HG03457 (cell line): ENCODE results near the gene CPSF4L.
A peak's percentile ranks its signal among the peaks of the same experiment; 100 is the strongest.
"Not testable (repeated sequence)": the region's sequence is repeated elsewhere in the genome, so short reads cannot be mapped to it uniquely, and the experiment has no call there.

ENCODE experiments used
- ATAC-seq: cut with Tn5 transposase; IDR thresholded peaks from one replicate; pipeline ENCODE4 v1.9.1; 2021; ENCODE audit warnings: moderate number of reproducible peaks; ENCODE audit not compliant: unreplicated experiment

The CPSF4L gene, protein sequence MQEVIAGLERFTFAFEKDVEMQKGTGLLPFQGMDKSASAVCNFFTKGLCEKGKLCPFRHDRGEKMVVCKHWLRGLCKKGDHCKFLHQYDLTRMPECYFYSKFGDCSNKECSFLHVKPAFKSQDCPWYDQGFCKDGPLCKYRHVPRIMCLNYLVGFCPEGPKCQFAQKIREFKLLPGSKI

GRCh38 chr17:73261617-73261951 is at the start of gene CPSF4L:
TSS of gene CPSF4L (minus strand) at chr17:73261880. CDS start at chr17:73261818, 62 bp downstream.
- ATAC-seq = no peak

DNA sequence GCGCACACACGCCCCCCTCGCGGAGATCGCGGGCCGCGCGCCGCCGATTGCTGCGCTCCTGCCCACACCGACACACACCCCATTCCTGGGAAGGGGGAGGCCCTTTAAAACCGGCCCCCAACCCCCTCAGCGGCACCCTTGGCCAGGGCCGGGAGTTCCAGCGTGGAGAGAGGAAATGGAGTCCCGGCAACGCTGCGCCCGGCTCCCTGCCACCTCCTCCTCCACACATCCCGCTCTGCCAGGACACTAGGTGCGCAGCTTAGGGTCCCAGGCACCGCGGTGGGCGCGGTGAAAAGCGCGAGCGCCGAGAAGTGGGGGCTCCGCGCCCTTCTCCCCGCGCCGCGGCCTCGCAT is 49.7 kb upstream of the CPSF4L start:
- peak; percentile 10 for ATAC-seq

GRCh38 chr17:73309727-73310596 is 48.3 kb upstream of the CPSF4L start:
- no peak for ATAC-seq

GRCh38 chr17:73308959-73309358 is 47.3 kb upstream of the CPSF4L start:
- ATAC-seq = not testable (repeated sequence)

DNA sequence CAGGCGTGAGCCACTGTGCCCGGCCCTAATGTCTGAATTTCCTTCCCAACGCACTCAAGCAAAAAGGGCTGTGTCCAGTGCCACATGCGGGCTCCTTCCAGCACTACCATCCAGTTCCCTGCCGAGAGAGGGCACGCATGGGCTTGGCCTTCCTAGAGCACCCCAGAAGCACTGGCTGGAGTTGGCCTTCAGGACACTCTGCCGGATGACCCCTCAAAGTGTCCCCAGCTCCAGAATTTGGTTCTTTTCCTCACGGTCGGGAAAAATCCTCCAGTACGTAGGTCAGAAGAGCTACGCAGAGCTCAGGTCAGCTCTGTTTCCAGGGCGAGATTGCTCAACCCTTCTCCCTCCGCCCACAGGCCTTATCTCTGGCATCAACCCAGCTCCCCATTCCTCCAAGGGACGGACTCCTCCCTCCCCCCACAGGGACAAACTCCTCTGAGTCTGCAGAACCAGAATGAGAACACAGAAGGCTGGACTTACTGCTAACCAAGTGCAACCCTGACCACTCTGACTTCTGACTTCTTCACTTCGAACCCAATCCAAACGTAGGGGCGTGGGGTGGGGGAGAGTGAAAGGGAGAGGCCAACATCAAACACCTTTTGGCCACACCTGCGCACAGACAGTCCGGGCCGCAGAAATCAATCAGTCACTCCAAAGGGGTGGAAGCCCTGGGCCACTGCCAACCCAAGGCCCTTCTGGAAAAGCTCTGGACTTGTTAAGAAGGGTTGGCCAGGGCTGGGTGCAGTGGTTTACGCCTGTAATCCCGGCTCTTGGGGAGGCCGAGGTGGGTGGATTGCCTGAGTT is 46.5 kb upstream of the CPSF4L start:
- ATAC-seq = no peak

GRCh38 chr17:73307130-73307529 is 45.5 kb upstream of the CPSF4L start:
- no peak for ATAC-seq

GRCh38 chr17:73305845-73306836 is 44.5 kb upstream of the CPSF4L start:
- ATAC-seq = no peak

DNA sequence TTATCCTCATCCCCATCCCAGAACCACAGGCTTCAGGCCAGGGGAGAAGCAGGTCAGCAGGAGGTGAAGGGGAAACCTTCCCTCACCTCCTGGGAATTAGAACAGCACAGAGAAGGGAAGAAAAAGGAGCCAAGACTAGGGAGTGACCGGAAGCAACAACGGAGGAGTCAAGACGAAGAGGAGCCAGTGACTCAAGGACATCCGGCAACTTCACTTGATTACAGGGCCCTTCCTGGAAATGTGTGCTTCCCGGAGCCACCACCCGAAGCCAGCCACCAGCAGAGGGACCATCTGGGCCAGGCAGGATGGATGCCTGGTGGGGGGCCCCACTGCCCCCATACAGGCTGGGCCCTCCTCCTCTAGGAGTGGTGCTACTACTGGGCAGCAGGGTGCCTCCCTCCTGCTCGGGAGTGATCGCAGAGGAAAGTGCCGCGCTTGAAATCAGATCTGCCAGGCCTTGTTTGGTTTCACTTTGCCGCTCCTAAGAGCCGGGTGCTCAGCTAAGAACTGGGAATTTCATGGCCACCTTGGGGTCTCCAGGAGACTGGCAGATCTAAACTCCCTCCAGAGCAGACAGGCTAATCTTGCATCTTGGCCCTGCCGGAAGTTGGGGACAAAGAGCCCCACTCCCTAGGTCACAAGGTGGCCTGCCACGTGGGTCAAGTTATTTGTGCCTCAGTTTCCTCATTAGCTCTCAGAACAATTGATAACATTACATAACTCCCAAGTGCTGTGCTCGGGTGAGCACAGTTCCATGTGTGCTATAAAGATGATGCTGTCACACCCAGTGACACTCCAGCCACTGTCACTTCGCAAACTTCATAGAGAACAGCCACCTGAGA is 43.5 kb upstream of the CPSF4L start:
- ATAC-seq = no peak

DNA sequence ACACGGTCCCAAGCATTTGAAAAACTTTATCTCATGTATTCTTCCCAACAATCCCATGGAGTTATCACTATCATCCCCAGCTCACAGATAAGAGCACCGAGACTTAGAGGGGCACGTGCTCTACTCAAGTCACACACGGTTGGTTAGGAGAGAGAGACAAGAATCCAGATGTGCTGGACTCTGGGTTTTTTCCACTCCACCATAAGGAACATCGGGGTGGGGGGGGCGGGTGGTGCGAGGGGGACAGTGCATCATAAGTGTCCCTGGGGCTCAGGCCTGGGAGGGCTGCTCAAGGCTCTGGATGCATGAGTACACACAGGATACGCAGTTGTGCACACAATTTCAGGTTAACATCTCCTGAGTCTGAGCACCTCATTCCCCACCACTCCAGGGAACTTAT is 42.8 kb upstream of the CPSF4L start:
- no peak for ATAC-seq

- ATAC-seq = no peak
These were observed 40.5 kb upstream of the CPSF4L start for GRCh38 chr17:73302189-73302588.

GRCh38 chr17:73301369-73301768 is 39.7 kb upstream of the CPSF4L start:
- no peak for ATAC-seq

- no peak for ATAC-seq
These were observed 38.7 kb upstream of the CPSF4L start for GRCh38 chr17:73300392-73300791.

DNA sequence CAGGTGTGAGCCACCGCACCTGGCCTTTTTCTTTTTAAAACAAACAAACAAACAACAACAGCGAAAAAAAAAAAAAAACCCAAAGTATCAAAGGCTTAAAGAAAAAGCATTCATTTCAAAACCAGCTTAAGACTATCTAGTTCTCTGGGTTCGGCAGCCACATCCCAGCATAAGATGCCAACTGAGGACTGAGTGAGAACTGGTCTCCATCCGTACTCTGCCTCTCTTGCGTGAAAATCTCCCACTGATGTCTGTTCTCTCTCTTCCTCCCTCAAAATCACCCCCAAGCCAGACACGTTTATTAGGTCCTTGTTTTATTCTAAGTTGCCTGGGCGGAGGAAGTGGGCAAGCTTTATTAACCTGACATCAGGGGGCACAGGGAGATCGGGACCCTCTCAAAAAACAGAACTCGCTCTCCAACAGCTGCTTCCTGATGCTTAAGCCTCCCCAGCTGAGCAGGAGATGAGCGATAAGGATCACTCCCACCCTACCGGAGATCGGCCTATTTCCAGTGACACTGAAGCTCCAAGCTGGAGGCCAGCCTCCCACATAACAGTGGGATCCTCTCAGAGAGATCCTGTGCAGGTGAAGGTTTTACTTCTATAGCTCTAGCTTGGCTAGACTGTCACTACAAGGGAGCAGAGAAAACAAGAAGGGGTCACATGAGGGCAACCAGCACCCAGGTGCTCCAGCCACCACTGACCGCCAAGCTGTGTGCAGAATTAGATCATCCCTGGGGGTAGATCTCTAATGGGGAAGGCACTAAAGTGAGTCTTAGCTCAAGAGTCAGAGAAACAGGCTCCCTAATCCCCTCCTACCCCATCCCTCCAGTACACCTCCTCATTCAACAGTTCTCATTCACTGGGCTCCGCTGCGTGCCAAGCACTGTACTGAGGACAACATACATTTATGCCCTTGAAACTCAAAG is 36.5 kb upstream of the CPSF4L start:
- ATAC-seq = no peak

DNA sequence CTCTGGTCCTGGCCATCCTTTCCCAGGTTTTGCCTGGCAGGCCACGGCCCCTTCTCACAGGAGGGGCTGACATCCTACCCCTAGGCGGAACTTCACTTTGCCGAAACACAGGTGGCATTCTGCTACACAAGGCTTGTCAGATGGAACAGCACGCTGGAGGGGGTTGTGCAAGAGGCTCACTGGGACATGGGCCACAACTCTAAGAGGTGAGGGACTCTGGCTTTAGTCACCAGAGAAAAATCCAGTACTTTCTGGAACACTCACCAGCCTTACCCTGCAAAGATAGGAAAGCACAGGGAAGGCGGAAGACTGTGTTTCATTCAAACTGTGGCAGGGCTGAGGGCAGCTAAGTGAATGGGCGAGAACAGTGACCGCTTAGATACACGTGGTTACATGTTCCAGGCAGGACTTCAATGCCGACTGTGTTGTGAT is 31.8 kb upstream of the CPSF4L start:
- ATAC-seq = no peak

DNA sequence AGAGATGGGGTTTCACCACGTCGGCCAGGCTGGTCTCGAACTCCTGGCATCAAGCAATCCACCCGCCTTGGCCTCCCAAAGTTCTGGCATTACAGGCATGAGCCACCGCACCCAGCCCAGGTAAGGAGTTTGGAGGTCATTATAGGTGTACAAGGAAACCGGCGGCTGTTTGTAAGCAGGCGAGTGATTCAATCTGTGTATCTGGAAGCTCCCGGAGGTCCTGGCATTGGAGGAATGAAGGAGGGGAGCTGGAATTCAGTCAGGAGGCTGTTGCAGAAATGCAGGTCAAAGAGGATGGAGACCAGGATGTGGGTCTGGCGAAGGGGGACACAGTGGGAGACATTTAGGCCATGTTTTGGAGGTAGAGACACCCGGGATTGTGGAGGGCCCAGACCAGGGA is 31.4 kb upstream of the CPSF4L start:
- no peak for ATAC-seq

DNA sequence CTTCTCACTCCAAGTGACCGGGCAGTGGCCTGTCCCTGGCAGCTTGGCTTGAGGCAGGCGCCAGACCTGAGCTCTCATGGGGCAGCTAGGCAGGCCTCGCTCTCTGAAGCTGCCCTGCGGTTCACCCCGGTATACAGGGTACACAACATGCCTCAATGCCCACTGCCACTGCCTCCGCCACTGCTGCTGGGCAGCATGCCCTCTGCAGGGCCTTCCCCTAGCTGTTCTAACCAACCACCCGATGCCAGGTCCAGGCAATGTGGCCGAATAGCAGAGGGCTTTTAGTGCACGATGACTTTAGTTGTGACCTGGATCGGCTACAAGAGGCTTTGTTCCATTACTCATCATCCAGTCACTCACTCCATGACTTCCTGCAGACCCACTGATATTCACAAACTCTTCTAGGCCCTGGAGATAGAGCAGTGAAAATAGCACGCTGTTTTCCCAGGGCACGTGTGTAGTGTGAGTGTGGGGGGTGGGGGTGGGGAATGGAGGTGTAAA is 30.4 kb upstream of the CPSF4L start:
- no peak for ATAC-seq

- peak; percentile 77 for ATAC-seq
These were observed 29.7 kb upstream of the CPSF4L start for GRCh38 chr17:73291260-73291801.
